Activated CD4-positive, CD25-positive, alpha-beta regulatory T cell treated with anti-CD3 and anti-CD28 coated beads, Interleukin-2, amount 50 U/mL, for 16 hours (primary cell): ENCODE data around the gene AJM1.
"Not testable (repeated sequence)": the region's sequence is repeated elsewhere in the genome, so short reads cannot be mapped to it uniquely, and the experiment has no call there.

Experiments
- DNase-seq: peaks from one replicate; pipeline ENCODE4 v3.0.0-alpha.2; 2020; ENCODE audit warnings: low read depth, low spot score

The AJM1 gene

DNA sequence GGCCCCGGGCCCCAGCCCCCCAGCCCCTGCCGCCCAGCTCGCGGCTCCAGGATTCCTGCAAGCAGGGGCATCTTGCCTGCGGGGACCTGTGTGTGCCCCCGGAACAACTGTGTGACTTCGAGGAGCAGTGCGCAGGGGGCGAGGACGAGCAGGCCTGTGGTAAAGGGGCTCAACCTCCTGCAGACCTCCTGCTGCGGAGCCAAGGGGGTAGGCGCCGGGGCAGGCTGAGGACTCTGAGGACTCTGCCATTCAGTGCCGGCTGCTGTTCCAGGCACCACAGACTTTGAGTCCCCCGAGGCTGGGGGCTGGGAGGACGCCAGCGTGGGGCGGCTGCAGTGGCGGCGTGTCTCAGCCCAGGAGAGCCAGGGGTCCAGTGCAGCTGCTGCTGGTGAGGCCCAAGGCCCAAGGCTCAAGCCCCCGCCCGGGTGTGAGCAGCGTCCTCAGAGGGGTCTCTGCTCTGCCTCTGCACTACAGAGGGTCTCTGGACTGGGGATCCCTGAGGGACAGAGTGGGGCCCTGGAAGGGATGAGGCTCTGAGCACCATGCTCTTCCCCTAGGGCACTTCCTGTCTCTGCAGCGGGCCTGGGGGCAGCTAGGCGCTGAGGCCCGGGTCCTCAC lies 13.3 kb downstream of the AJM1 start:
- DNase-seq: no peak

DNA sequence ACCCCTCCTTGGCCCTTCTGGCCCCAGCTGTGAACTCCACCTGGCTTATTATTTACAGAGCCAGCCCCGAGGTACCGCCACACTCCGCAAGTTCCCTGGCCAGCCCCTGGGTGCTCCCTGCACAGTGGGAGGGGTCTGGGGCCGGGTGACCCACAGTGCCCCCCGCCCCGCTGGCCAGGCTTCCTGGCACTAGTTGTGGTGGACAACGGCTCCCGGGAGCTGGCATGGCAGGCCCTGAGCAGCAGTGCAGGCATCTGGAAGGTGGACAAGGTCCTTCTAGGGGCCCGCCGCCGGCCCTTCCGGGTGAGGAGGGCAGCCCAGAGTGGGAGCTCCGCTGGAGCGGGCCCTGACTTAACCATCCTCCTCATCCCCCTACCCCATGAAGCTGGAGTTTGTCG lies 13.8 kb downstream of the AJM1 start:
- no peak for DNase-seq

DNA sequence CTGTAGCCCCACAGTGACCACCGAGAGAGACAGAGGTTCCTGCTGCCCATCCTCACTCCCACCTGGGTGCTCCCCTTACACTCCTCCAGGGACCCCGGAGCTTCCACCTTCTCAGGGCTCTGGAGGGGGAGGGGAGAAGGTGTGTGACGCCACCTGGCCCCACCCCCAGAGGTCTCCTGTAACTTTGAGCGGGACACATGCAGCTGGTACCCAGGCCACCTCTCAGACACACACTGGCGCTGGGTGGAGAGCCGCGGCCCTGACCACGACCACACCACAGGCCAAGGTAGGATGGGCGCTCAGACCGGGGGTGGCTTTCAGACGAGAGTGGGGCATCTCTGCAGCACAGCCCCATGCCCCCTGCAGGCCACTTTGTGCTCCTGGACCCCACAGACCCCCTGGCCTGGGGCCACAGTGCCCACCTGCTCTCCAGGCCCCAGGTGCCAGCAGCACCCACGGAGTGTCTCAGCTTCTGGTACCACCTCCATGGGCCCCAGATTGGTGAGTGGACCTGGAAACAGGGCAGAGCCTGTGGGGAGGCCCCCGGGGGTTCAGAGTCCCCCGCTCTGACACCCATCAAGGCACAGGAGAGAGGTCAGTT lies 14.4 kb downstream of the AJM1 start:
- DNase-seq: no peak

DNA sequence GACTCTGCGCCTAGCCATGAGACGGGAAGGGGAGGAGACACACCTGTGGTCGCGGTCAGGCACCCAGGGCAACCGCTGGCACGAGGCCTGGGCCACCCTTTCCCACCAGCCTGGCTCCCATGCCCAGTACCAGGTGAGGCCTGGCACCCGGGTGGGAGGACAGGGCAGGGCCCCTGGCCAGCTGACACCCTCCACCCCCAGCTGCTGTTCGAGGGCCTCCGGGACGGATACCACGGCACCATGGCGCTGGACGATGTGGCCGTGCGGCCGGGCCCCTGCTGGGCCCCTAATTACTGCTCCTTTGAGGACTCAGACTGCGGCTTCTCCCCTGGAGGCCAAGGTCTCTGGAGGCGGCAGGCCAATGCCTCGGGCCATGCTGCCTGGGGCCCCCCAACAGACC lies 14.9 kb downstream of the AJM1 start:
- no peak for DNase-seq

DNA sequence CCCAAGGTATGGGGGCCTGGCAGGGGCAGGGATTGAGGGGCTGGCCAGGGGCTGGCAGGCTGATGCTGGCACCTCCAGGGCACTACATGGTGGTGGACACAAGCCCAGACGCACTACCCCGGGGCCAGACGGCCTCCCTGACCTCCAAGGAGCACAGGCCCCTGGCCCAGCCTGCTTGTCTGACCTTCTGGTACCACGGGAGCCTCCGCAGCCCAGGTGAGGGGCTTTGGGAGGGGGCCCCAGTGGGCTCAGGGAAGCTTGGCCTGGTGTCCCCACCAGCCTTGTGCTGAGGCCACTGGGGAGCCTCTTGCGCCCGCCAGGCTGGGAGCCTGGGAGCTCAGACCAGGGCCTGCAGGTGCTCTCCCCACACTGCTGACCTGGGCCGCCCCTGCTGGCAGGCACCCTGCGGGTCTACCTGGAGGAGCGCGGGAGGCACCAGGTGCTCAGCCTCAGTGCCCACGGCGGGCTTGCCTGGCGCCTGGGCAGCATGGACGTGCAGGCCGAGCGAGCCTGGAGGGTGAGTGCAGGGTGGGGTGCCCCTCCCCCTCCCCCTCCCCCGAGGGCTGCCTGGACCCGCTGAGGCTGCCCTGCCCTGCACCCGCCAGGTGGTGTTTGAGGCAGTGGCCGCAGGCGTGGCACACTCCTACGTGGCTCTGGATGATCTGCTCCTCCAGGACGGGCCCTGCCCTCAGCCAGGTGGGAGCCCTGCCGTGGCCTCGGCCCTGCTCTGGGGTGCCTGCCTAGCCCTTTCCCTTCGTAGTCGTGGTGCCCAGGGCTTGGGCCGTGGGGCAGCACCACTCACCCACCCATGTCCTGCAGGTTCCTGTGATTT lies 15.5 kb downstream of the AJM1 start:
- DNase-seq: no peak

DNA sequence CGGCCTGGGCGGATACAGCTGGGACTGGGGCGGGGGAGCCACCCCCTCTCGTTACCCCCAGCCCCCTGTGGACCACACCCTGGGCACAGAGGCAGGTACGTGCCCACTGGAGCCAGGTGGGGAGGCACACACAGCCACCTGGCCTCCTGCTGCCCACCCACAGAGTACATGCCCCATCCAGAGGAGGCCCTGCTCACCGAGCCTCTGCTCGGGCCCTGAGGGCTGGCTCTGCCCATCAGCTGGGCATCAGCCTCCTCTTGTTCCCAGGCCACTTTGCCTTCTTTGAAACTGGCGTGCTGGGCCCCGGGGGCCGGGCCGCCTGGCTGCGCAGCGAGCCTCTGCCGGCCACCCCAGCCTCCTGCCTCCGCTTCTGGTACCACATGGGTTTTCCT lies 16.2 kb downstream of the AJM1 start:
- no peak for DNase-seq

DNA sequence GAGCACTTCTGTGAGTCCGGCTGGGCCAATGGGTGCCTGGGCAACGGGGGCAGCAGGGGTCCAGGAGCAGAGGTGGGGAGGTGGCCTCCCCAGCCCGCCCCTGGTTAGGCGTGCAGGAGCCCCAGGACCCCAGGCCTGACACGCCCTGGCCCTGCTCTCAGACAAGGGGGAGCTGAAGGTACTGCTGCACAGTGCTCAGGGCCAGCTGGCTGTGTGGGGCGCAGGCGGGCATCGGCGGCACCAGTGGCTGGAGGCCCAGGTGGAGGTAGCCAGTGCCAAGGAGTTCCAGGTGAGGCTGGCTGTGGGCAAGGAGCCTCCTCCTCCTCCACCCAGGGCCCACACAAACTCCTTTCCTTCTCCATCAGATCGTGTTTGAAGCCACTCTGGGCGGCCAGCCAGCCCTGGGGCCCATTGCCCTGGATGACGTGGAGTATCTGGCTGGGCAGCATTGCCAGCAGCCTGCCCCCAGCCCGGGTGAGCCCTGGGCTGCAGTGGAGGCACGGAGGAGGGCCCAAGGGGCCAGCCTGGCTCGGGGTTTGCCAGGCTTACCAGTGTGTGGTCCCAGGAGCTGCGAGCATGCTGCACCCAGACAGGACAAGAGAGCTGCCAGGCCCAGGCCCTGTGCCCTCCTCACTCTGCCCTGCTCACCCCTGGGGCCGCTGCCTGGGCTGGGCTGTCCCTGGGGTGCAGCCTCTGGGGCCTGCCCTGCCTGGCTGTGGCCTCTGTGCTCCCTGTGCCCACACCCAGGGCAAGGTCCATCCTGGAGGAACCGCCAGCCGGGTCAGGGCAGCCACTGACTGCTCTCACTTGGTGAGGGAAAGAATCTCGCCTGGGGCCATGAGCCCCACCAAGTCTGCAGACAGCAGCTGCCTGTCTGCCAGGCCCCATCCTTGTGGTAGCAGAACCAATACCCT lies 16.8 kb downstream of the AJM1 start:
- no peak for DNase-seq

DNA sequence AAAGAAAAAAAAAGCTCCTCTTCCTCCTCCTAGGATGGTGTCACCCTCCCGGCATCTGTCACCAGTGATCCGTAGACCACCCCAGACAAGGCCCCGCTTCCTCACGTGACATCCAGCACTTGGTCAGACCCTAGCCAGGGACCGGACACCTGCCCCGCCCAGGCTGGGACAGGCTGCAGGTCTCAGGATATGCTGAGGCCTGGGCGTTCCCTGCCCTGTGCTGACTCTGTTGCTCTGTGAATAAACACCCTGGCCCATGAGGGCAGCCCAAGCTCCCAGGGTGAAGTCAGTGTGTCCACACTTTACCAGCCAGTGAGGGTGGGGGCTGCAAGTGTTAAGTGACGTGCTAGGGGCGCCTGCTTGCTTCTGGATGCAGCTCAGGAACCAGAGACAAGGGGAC lies 18.3 kb downstream of the AJM1 start:
- no peak for DNase-seq

DNA sequence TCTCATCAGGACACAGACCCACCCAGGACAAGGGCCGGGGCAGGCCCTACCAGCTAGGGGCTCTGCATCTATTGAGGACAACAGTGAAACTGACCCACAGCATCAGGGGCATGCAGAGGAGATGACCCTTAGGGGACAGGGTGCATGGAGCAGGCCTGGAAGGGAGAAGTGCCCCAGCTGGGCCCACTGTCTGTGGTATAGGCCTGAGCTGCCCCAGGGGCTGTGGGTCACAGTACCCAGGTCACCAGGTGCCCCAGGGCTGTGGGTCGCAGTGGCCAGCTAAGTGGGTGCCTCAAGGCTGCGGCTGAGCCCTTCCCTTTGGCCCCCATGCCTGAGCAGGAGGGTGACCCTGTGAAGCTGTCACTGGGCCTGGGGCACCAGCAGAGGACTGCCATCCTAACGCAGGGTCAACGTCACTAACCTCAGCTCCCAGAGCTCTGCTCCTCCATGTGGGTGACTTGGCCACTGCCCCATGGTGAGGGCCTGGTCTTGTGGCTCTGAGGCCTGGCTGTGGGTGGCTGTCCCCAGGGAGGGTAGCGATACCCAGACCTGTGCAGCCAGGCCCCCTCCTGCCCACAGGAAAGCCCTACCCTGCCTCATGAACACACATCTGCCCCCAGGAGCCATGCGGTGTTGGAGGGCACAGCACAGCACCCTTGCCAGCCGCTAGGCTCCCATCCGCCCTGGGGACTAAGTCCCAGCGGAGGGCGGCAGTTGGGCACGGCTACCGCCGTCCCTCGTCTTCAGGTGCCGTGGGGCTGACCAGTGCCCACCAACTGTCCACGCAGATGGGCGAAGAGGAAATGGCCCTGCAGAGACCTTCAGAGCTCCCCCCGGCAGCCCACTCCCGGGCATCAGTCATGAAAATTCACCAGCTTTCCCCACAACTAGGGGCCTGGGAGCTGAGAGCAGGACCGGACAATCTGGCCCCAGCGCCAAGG lies 18.9 kb downstream of the AJM1 start:
- DNase-seq: no peak

DNA sequence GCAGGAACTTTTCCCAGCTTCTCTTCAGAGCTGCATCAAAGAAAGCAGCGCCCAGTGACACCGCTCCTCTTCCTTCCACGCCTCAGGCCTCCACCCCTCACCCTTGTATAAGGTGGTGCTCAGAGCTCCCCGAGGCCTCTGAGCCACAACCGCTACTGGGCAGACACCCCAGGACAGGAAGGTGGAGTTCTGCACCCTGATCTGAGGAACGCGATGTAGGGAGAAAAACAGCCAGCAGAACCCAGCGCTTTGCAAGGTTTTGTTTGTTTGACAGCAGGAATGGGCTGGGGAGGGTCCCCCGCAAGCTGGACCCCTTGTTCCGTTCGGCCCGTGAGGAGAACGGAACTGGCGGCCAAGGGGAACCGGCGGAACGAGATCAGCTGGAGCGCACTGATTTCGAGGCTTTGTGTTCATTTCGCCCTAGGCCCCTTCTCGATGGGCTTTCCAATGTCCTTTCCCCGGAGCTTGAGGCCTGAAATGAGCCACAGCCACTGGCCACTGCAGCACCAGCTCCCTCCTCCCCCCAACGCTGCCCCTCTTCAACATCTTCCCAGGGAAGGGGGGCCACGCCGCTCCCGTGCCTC lies 19.7 kb downstream of the AJM1 start:
- no peak for DNase-seq

DNA sequence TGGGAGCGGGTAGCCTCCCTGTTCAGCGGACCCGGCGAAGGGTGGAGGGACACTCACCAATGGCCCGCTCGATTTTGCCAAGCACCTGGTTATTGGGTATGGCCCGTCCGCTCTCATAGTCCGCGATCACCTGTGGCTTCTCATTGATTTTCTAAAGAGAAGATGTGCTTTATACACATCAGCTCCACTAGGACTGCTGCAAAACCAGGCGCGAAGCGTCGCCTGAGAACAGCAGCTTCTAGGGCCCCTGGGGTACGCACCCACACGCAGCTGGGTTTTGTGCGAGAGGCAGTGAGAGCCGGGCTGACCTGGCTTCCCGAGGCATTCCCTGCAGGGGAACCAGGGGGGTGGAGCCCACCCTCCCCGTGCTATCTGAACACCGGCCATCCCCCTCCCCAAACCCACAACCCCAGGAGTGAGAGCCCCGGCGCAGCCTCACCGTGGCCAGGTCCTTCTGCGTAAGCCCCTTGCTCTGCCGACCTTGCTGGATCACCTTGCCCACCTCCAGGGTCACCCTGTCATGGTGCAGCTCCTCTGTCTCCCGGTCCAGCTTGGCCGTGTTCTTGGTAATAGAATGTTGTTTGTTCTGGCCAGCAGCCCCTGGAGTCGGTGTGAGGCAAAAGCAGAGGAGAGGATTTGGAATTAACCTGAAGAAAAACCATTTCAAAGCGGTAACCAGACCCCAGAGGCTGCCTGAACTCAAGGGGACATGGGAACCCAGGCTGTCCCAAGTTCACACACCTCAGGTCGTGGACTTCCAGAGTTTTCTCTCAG lies 20.8 kb downstream of the AJM1 start:
- no peak for DNase-seq

DNA sequence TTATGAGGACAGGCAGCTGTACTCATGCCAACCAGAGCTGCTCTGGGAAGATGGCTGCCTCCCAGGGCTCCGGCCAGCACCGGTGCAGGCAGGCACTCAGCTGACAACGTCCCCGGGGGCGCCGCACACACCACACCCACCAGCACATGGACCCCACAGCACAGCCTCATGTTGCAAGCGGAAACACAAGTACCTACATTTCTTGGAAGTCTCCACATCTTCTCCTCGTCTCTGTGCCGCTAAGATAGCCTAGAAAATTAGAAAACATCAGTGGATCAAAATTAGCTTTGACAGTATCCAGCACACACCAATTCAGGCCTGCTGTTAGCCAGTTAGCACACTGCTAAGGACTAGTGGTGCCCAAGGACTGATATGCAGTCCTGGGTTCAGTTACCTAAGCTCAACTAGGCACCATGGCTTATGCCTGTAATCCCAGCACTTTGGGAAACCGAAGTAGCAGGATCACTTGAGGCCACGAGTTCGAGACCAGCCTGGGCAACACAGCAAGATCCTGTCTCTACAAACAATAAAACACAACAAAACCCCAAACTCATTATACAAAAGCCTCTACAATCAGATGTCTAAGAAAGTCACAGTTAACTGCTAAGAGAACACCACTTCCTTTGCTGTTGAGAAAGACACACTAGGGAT lies 21.5 kb downstream of the AJM1 start:
- DNase-seq: no peak

DNA sequence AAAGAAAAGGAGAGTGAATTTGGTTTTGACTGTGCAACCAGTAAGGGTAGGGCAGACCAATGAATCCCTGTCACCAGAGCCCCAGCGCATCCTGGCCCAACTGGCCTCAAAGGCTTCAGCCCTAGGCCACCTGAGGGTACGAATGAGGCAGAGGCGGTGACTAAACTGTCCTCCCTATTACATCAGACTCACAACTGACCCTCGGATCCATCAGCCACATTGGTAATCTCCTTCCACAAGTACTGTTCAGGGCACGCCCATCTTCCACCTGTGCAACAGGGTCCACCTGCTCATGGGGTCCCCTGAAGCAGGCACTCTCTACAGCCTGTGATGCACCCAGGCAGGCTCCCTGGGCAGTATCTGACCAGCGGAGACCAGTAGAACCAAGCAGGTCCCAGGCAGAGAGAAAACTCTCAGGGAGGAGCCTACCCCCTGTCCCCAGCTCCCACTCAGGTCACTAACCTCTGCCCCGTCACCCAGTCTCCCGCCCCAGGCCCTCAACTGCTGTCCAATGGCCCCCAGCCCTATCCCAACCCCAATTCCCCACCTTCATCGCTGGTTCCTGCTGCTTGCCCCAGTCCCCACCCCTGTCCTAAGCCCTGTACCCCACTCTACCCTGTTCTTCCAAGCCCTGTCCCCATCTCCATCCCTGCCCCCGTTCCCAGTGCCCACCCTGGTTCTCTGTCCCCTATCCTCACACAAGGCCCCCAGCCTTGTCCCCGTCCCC lies 22.9 kb downstream of the AJM1 start:
- no peak for DNase-seq

DNA sequence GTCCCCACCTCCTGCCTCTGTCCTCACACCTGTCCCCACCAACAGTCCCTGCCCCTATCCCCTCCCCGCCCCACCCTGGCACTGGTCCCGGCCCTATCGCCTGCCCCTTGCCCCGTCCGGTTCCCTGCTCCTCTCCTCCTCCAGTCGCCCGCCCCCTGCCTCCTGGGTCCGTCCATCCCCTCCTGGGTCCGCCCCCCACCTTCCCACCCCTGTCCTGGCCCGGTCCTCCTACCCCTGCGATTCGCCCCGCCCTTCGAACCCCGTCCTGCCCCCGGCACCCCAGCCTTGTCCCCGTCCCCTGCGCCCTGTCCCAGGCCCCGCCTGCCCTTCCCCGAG lies 23.5 kb downstream of the AJM1 start:
- no peak for DNase-seq

DNA sequence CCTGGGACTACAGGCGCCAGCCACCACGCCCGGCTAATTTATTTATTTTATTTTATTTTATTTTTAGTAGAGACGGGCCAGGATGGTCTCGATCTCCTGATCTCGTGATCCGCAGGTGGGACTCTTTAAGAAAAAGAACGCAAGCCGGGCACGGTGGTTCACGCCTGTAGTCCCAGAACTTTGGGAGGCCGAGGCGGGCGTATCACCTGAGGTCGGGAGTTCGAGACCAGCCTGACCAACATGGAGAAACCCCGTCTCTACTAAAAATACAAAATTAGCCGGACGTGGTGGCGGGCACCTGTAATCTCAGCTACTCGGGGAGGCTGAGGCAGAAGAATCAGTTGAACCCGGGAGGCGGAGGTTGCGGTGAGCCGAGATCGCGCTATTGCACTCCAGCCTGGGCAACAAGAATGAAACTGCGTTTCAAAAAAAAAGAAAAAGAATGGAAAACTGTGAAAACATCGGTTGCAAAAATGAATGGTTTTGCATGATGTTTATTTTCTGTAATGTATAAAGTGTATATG lies 24.7 kb downstream of the AJM1 start:
- DNase-seq: not testable (repeated sequence)

DNA sequence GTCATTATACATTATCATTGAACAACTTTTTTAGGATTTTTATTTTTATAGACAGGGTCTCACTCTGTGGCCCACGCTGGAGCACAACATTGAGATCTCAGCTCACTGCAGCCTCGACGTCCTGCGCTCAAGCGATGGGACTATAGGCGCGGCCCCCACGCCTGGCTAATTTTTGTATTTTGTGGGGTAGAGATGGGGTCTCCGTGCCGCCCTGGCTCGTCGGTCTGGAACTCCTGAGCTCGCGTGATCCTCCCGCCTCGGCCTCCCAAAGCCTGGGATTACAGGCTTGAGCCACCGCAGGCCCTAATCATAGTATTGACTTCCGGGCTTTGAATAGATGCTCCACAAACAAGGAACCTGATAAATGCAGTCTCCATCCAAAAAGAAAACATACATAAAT lies 25.2 kb downstream of the AJM1 start:
- no peak for DNase-seq

DNA sequence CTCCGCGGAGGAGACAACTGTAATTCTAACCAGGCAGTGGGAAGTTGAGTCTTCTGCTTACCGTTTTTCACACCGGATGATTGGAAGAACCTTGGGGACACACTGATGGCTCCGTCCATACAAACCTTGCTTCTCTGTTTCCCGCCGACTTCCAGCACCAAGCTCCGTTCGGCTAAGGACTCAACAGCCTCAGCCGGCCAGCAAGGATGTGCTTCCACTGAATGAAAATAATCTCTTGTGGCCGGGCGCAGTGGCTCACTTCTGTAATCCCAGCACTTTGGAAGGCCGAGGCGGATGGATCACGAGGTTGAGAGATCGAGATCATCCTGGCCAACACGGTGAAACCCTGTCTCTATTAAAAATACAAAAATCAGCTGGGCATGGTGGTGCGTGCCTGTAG lies 25.6 kb downstream of the AJM1 start:
- no peak for DNase-seq

DNA sequence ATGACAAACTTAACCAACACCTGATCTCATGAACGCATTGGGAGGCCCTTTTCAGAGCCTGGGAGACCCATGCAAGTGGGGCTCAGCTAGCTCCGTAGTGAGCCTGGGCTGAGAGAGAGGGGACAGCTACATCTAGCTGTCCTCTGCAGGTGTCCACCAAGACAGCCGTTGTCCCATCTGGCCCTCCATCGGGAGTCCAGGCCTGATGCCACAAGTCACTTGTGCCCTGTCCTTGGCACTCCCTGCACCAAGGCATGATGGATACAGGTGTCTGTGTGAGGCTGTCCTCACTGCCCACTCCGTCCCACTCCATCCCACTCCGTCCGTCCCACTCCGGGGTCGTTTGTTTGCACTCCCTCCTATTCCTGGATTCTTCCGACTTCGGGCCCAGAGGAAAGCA lies 26.4 kb downstream of the AJM1 start:
- DNase-seq: no peak
